IPS DF 4.7 (cell line): ENCODE data around the gene DHH.
"Not testable (repeated sequence)": the region's sequence is repeated elsewhere in the genome, so short reads cannot be mapped to it uniquely, and the experiment has no call there.

Experiments used
- DNase-seq: peaks from one replicate; pipeline ENCODE4 v3.0.0-alpha.2; 2013; ENCODE audit warnings: low spot score; ENCODE audit errors: extremely low read depth

Gene DHH

DNA sequence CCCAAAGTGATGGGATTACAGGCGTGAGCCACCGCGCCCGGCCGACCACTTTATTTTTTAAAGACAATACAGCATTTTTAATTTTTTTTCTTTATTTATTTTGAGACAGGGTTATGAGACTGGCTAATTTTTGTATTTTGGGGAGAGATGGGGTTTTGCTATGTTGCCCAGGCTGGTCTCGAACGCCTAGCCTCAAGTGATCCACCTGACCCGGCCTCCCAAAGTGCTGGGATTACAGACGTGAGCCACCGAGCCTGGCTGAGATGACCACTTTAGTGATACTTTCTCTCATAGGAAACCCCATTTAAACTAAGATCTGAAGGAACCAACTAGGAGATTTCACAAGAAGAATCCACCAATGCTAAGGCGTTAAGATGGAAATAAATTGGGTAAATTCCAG lies 23.6 kb downstream of the DHH start:
- DNase-seq = no peak

DNA sequence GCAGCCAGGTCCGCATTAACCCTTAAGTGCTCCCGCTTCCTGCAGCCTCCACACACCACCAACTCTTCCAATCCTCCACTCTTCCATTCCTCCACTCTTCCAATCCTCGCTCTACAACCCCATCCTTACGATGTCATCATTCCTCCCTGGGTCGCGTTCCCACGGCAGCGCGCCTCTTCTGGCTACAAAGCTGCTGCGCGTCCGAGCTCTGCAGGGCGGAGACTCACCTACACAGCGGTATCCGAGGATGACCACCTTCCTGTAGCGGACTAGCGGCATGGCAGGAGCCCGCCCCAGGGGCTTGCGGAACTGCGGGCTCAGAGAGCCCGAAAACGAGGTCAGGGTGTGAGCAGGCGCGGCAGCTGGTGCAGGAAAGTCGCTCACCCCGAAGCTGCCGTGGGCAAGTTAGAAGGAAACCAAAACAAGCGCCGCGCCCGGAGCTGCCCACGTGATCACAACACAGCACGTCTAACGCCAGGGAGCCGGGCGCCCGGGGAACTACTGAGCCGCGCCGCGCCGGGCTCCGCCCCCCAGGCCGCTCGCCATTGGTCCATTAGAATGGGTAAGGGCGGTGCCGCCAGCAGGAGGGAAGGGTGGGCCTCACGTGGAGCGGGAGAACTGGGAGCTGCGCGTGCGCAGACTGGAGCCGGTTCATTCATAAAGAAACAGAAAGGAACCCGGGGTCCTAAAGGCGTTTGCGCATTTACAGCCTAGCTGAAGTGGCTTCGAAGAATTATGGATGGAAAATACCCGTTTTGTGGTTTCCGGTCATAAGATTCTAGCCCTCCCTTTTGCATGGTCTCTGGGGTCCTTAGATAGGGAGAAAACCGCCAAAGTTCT lies 24.9 kb downstream of the DHH start, which contains the start of gene RHEBL1:
Gene RHEBL1, minus strand, starts transcription at position 473 of the 840 bp plus-strand sequence. Its CDS starts 194 bp downstream, at position 279.
- no peak for DNase-seq

- no peak for DNase-seq
Observed at GRCh38 chr12:49068879-49069506, 25.6 kb downstream of the DHH start.

- no peak for DNase-seq
Observed at GRCh38 chr12:49066120-49066519, 28.5 kb downstream of the DHH start.

- no peak for DNase-seq
Observed at GRCh38 chr12:49064767-49065152, 29.8 kb downstream of the DHH start.

DNA sequence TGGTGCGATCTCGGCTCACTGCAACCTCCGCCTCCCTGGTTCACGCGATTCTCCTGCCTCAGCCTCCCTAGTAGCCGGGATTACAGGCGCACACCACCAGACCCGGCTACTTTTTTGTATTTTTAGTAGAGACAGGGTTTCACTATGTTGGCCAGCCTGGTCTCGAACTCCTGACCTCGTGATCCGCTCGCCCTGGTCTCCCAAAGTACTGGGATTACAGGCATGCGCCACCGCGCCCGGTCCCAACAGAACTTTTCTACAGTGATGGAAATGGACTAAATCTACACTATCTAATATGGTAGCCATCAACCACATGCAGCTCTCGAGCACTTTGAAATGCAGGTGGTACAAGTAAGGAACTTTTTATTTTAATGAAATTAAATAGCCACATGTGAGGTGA lies 32.7 kb downstream of the DHH start:
- not testable (repeated sequence) for DNase-seq

- no peak for DNase-seq
Observed at GRCh38 chr12:49061157-49061650, 33.4 kb downstream of the DHH start.

DNA sequence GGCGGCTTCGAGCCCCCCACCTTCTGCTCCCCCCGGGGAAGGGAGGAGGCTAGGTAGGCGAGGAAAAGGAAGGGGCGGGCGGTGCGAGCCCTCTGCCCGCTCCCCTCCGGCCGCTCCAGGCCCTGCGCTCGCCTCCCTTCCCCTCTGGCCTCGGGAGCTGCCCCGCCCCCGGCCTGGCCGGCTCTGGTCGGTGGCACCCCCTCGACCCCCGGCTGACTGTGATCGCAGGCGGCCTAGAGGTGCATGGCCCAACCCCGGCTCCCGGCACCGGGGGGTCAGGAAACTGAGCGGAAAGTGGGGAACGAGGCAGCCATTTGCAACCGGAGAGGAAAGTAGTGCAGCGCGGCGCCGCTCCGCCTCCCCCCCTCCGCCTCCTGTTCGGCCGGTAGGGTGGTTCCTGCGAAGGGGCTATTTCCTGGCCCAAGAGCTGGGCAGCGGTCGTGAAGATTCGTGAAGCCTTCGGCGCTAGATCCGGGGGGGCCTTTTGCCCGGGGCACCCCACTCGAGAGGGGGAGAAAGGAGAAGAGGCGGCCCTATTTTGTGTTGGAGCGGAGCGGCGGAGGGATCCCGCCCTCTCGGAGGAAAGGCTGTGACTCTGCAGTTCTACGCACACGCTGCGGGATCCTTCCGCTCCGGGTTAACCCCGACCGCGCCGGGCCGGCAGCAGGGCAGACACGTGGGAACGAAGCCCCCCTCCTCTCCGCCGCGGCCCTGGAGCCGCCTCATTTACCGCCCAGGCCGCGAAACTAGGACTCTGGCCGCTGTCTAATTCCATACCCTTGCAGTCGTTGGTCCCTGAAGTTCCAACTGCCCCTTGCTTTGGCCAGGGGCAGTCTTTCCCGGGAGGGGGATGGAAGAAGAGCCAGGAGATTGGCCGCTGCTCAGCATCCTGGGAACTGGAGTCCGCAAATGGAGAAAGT lies 34.1 kb downstream of the DHH start, which contains the start of gene KMT2D:
Gene KMT2D, minus strand, starts transcription at position 558 of the 920 bp plus-strand sequence. CDS start 5,470 bp downstream, outside the sequence.
- peak; percentile 92 for DNase-seq

GRCh38 chr12:49059299-49060171 lies 35.1 kb downstream of the DHH start:
- DNase-seq = no peak

DNA sequence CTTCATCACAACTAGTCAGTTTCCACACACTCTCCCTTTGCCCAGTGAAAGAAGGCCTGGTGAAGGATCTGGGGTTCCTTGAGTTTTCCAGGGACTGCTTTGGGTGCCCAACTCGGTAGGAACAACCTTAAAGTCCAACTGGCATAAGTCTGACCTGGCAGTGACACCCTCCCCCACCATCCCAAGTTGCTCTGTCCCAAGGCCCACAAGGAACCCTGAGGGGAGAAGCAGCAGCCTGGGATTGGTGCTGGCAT lies 35.6 kb downstream of the DHH start:
- DNase-seq = no peak

- no peak for DNase-seq
Observed at GRCh38 chr12:49058366-49059044, 36.1 kb downstream of the DHH start.

DNA sequence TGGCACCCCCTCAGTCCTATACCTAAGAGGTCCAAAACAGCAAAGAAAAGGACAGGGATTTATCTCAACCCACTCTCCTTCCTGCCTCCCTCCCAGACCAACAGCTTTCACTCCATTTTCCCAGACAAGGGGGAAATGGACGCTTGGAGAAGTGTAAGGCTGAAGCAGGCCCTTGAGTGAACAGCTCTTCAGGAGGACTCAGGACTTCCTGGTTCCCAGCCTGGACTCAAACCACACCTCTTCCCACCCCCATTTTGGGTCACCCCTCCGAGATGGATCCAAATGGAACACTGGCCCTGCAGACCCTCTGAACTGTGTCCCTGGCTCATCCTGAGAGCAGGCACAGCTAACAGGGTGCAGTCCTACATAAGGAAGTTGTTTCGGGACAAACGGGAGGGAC lies 36.7 kb downstream of the DHH start:
- DNase-seq = no peak

GRCh38 chr12:49055978-49056754 lies 38.4 kb downstream of the DHH start:
- DNase-seq = peak; percentile 36

DNA sequence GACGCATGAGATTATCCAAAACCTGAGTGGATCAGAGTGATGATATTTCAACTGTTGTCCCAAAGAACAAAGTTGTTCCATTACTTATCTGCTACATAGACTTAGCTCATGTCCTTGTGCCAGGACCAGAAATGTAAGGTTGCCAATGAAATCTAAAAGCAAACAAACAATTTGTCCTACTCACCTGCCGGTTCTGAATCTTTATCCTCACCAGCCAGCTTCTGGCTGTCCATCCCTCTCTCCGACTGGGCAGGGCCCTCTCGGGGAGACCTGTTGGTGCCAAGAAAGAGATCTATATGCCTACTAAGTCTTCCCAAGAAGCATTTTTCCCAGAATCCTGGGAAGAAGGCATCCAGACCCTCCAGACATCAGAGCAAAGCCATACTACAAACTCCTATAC lies 39.5 kb downstream of the DHH start:
- DNase-seq = no peak

DNA sequence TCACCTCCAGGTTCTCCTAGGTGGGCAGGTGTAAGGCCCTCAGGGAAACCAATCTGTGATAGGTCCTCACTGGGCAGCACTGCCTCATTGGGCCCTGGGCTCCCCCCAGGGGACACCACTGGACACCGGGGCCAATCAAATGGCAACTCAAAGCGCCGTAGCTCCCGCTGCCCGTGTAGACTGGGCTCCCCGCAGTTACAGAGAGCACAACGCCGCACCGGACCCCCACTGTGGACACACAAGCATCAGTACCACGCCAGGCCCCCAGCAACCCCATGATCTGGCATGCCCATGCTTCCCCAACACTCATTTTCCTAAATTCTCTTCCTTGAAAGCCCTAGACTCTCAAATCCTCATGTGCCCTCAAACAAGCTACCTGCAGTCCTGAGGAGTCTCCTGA lies 40.1 kb downstream of the DHH start:
- DNase-seq = no peak

DNA sequence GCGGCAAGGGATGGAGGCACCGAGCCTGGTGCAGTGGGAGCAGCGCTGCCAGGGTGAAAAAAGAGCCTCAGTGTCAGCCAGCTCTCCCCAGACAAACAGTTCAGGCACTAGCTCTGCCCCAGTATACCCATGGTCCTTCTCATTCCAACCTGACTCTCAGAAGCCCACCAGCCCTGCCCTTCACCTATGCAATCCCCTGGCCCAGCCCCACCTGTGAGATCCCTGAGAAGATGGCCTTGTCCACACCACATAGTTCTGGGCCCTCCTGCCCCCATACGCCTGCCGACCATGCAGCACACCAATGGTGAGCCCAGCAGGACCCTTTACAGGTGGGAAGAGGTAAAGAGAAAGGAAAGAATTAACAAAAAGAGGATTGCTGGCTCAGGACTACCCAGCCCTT lies 40.5 kb downstream of the DHH start:
- no peak for DNase-seq

DNA sequence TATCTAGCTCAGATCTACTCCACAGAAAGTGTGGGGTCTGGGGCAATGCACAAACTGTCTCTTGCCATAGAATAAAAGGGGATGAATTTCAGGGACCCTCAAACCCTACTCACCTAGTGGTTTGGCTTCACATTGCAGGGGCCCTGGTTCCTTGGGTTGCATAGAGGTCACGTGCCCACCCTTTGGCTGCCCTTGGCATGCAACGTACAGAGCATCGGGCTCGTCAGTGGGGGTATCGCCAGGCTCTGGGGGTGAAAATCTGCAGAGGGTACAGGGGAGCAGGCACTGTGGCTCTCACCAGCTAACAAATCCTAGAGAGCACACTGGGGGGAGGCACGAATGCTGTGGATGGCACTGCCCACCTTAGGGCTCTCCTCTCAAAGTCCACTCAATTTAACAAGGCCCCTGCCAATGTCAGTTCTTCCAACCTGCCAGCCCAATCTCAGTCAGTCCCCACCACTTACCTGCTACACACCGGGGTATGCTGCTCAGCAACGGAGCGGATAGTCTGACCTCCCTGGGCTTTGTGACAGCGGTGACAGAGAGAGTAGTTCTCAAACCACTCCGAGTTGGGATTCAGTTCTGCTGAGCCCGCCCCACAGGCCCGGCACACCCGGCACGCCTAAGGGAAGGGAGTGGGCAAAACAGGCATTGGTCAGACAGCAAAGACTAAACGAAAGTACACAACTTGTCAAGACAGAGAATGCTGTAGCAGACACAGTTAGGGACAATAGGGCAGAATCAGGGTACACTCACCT lies 42.0 kb downstream of the DHH start:
- no peak for DNase-seq

GRCh38 chr12:49051777-49052438 lies 42.7 kb downstream of the DHH start:
- no peak for DNase-seq
